LNCaP clone FGC (cell line): Measurements from ENCODE around the gene TECTB.

Experiments
- DNase-seq: peaks from one replicate; pipeline ENCODE4 v3.0.0-alpha.2; 2011; ENCODE audit warnings: low read depth
- H3K4me3 ChIP-seq: 2 replicates; pipeline ENCODE4 v1.5.1; 2011; ENCODE audit warnings: mild to moderate bottlenecking, low read depth, low read length, control low read depth
- CTCF ChIP-seq: IDR thresholded peaks from 2 replicates; pipeline ENCODE4 v1.5.1; 2012; ENCODE audit warnings: mild to moderate bottlenecking; ENCODE audit not compliant: control insufficient read depth, insufficient read depth; ENCODE audit errors: extremely low read depth

The TECTB gene

GRCh38 chr10:112304267-112304859 is 21.2 kb downstream of the TECTB start:
- H3K4me3 ChIP-seq, result no peak overlapping the region
- no peak for DNase-seq
- no peak for TF ChIP-seq CTCF

GRCh38 chr10:112307358-112308124 is 24.3 kb downstream of the TECTB start:
- no peak overlapping the region for H3K4me3 ChIP-seq
- TF ChIP-seq CTCF, result peak; percentile 84
- no peak for DNase-seq

GRCh38 chr10:112308125-112308502 is 24.9 kb downstream of the TECTB start:
- no peak overlapping the region for H3K4me3 ChIP-seq
- TF ChIP-seq CTCF, result no peak

GRCh38 chr10:112311481-112311880 is 28.3 kb downstream of the TECTB start:
- TF ChIP-seq CTCF, result no peak
- H3K4me3 ChIP-seq, result no peak overlapping the region
- no peak for DNase-seq

More at GRCh38 chr10:112308125-112308502, 24.9 kb downstream of the TECTB start:
- no peak for DNase-seq

- no peak for TF ChIP-seq CTCF
- DNase-seq, result no peak
- no peak overlapping the region for H3K4me3 ChIP-seq
Observed at GRCh38 chr10:112313234-112313633, 30.0 kb downstream of the TECTB start.

- no peak for TF ChIP-seq CTCF
- no peak overlapping the region for H3K4me3 ChIP-seq
- no peak for DNase-seq
Observed at GRCh38 chr10:112313911-112314310, 30.7 kb downstream of the TECTB start.
